PFSK-1 (cell line): ENCODE data around the gene SENP2.

Source experiments
- FOXP2 ChIP-seq: optimal IDR thresholded peaks from 2 replicates; pipeline ENCODE3; 2011; ENCODE audit warnings: borderline replicate concordance, control low read depth, inconsistent platforms; ENCODE audit not compliant: insufficient read depth; ENCODE audit errors: extremely low read length, extremely low read depth
- POLR2AphosphoS5 ChIP-seq: IDR thresholded peaks from 2 replicates; pipeline ENCODE4 v1.6.1; 2012; ENCODE audit warnings: low read depth, mild to moderate bottlenecking, control low read depth, low read length, moderate library complexity
- REST ChIP-seq, 2 experiments: IDR thresholded peaks; 2 replicates each; pipeline versions ENCODE4 v1.6.1 to v1.8.0; 2011 to 2012; ENCODE audit warnings: low read depth in 2 of 2, low read length in 2 of 2, control low read depth in 1 of 2, inconsistent platforms in 1 of 2, mild to moderate bottlenecking in 1 of 2, moderate library complexity in 1 of 2; ENCODE audit not compliant: insufficient read depth in 1 of 2
- SIN3A ChIP-seq: IDR thresholded peaks from 2 replicates; pipeline ENCODE4 v1.6.1; 2012; ENCODE audit warnings: mild to moderate bottlenecking, low read length, moderate library complexity, borderline replicate concordance; ENCODE audit not compliant: insufficient read depth
- TAF1 ChIP-seq: IDR thresholded peaks from 2 replicates; pipeline ENCODE4 v1.6.1; 2012; ENCODE audit warnings: low read length, control low read depth, borderline replicate concordance; ENCODE audit not compliant: insufficient read depth

SENP2 gene

GRCh38 chr3:185659942-185660921, 74.1 kb downstream of the SENP2 start:
- TF ChIP-seq POLR2AphosphoS5 (no peak), TAF1 (no peak), FOXP2 (no peak), SIN3A (no peak), REST (IDR thresholded peaks at IDR 0.05; ENCODE audit: insufficient read depth in 1 of 2, low read depth in 2 of 2, low read length in 2 of 2) (no peak)

DNA sequence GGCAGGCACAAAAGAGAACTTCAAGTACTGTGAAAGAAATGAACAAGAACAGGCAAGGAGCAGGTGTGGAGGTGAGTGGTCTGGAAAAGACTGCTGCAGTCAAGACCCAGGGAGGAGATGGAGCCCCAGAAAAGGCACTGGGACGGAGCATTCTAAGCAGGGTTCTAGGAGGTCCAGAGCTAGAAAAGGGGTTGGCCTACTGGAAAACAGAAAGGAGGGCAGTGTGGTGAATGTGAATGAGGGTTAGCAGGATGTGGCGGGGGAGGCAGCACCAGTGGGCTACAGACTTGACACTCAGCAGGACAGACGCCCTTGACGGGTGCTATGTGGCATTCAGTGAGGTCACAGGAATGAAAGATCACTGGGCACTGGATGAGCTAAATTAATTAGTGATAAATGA, 75.7 kb downstream of the SENP2 start:
- no peak for TF ChIP-seq REST (IDR thresholded peaks at IDR 0.05; ENCODE audit: insufficient read depth in 1 of 2, low read depth in 2 of 2, low read length in 2 of 2)
- TF ChIP-seq TAF1: no peak
- no peak for TF ChIP-seq POLR2AphosphoS5
- no peak for TF ChIP-seq FOXP2
- no peak for TF ChIP-seq SIN3A

DNA sequence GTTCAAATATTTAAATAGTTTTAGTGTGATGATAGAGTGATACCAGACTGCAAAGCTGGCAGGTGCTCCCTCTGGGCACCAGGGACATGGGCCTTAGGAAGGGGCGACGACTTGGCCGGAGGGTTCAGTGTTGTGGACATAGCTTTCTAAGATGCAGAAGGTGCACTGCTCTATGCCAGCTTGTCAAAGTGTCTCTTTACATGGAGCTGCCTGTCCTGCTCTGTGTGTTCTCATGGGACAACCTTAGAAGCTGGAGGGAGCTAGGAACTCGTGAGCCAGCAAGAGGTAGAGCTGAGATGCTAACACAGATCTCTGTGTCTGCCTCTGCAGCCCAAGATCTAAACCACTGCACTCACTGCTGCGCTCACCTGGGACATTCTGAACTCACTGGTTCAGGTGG, 77.8 kb downstream of the SENP2 start:
- no peak for TF ChIP-seq POLR2AphosphoS5
- no peak for TF ChIP-seq REST (IDR thresholded peaks at IDR 0.05; ENCODE audit: insufficient read depth in 1 of 2, low read depth in 2 of 2, low read length in 2 of 2)
- TF ChIP-seq TAF1: no peak
- no peak for TF ChIP-seq SIN3A
- TF ChIP-seq FOXP2: no peak

DNA sequence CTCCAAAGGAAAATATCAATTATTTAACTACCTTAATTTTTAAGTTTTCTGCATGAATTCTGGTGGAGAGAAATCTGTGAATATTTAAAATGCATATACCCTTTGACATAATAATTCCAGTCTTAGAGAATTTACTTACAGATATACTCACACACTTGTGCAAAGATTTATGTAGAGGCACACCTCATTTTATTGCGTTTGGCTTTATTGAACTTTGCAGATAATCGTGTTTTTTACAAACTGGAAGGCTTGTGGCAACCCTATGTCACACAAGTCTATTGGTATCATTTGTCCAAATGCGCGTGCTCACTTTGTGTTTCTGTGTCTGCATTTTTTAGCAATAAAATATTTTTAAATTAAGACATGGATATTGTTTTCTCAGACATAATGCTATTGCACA, 81.5 kb downstream of the SENP2 start:
- TF ChIP-seq SIN3A (no peak), REST (IDR thresholded peaks at IDR 0.05; ENCODE audit: insufficient read depth in 1 of 2, low read depth in 2 of 2, low read length in 2 of 2) (no peak), TAF1 (no peak), FOXP2 (no peak), POLR2AphosphoS5 (no peak)
